OCI-LY7 (cell line): Measurements from ENCODE around the gene CTBP1. TPM values are rescaled to one million over a fixed set of nuclear protein-coding genes. Genes with fewer than 3 reads are reported as not detected.

Experiments used
- BruUV-seq: library from RNA; stranded (reverse); fragments of 400-500 nt; replicated peaks from 2 replicates; lab custom pipeline; 2021; lab: Mats Ljungman, UMichigan
- CTCF ChIA-PET: fragments of 300-600 bp; sonication (Branson Sonifier 250); formaldehyde crosslinking; loops from one replicate; lab custom pipeline; 2022; ENCODE audit warnings: antibody characterized with exemption; ENCODE audit not compliant: unreplicated experiment; lab: Charles Lee
- POLR2A ChIA-PET: fragments of 300-600 bp; sonication (Branson Sonifier 250); formaldehyde crosslinking; loops from one replicate; lab custom pipeline; 2022; ENCODE audit warnings: antibody characterized with exemption; lab: Charles Lee
- DNase-seq: peaks from one replicate; pipeline ENCODE4 v3.0.0-alpha.2; 2015; ENCODE audit warnings: low spot score
- H2AFZ ChIP-seq: fragments of 200-600 bp; sonication (generic), shearing (Covaris generic); 2 replicates; pipeline ENCODE4 v1.6.1; 2014; ENCODE audit warnings: mild to moderate bottlenecking, antibody characterized with exemption, low read length, moderate library complexity
- H3K27ac ChIP-seq: fragments of 200-600 bp; sonication (generic); 2 replicates; pipeline ENCODE4 v1.5.1; 2014; ENCODE audit warnings: mixed run types, low read depth, mild to moderate bottlenecking, moderate library complexity, low read length, inconsistent platforms; ENCODE audit not compliant: poor library complexity, severe bottlenecking
- H3K36me3 ChIP-seq: fragments of 200-600 bp; sonication (generic); 2 replicates; pipeline ENCODE4 v1.6.1; 2014; ENCODE audit warnings: mild to moderate bottlenecking, antibody characterized with exemption, low read length, moderate library complexity, mixed read lengths; ENCODE audit not compliant: insufficient read depth
- H3K4me1 ChIP-seq: fragments of 200-600 bp; sonication (generic); 2 replicates; pipeline ENCODE4 v1.5.1; 2014; ENCODE audit warnings: mild to moderate bottlenecking, low read length; ENCODE audit not compliant: insufficient read depth, poor library complexity, severe bottlenecking
- H3K4me2 ChIP-seq: fragments of 200-600 bp; sonication (generic); 2 replicates; pipeline ENCODE4 v1.6.1; 2014; ENCODE audit warnings: mild to moderate bottlenecking, low read length
- H3K4me3 ChIP-seq: fragments of 200-600 bp; sonication (generic); 2 replicates; pipeline ENCODE4 v1.5.1; 2014; ENCODE audit warnings: mild to moderate bottlenecking, low read depth, low read length; ENCODE audit not compliant: poor library complexity, severe bottlenecking
- H3K79me2 ChIP-seq: fragments of 200-600 bp; sonication (generic); 2 replicates; pipeline ENCODE4 v1.6.1; 2016; ENCODE audit warnings: low read depth, mild to moderate bottlenecking, low read length, moderate library complexity, mixed read lengths; ENCODE audit not compliant: insufficient read depth
- H3K9me2 ChIP-seq: fragments of 200-600 bp; sonication (generic); 2 replicates; pipeline ENCODE4 v1.6.1; 2016; ENCODE audit warnings: mild to moderate bottlenecking, low read length, mixed read lengths; ENCODE audit not compliant: insufficient read depth
- H3K9me3 ChIP-seq: fragments of 200-600 bp; sonication (generic); 2 replicates; pipeline ENCODE4 v1.6.1; 2014; ENCODE audit warnings: mild to moderate bottlenecking, mixed run types, low read length, mixed read lengths
- H4K20me1 ChIP-seq: fragments of 200-600 bp; sonication (generic); 2 replicates; pipeline ENCODE4 v1.6.1; 2014; ENCODE audit warnings: mild to moderate bottlenecking, antibody characterized with exemption, low read length, moderate library complexity, mixed read lengths; ENCODE audit not compliant: insufficient read depth
- CTCF ChIP-seq: fragments of 200-600 bp; sonication (generic); conservative IDR thresholded peaks from 2 replicates; pipeline ENCODE4 v1.5.1; 2014; ENCODE audit warnings: mild to moderate bottlenecking, antibody characterized with exemption, low read length, moderate library complexity, mixed read lengths
- EZH2phosphoT487 ChIP-seq: fragments of 200-600 bp; sonication (generic); IDR thresholded peaks from 2 replicates; pipeline ENCODE4 v1.6.1; 2018; ENCODE audit warnings: low read depth, borderline replicate concordance, mild to moderate bottlenecking, mixed run types, antibody characterized with exemption, low read length, moderate library complexity, mixed read lengths
- intact Hi-C: fragments of 100-400 bp; cut with micrococcal nuclease; formaldehyde crosslinking; loops from one replicate; pipeline ENCODE4 v1.10.0; 2022; ENCODE audit not compliant: unreplicated experiment
- total RNA-seq, 2 experiments: library from RNA; depleted of rRNA in 1 of 2; stranded (reverse); fragments of >200 nt in 1 of 2; shearing (Covaris generic) in 1 of 2; gene quantifications; 2 replicates each; pipeline ENCODE4 v1.2.3, GENCODE V29; 2014 to 2022

Gene CTBP1
- total RNA-seq, 2 experiments from 2014 or later, result 238 to 311 TPM

DNA sequence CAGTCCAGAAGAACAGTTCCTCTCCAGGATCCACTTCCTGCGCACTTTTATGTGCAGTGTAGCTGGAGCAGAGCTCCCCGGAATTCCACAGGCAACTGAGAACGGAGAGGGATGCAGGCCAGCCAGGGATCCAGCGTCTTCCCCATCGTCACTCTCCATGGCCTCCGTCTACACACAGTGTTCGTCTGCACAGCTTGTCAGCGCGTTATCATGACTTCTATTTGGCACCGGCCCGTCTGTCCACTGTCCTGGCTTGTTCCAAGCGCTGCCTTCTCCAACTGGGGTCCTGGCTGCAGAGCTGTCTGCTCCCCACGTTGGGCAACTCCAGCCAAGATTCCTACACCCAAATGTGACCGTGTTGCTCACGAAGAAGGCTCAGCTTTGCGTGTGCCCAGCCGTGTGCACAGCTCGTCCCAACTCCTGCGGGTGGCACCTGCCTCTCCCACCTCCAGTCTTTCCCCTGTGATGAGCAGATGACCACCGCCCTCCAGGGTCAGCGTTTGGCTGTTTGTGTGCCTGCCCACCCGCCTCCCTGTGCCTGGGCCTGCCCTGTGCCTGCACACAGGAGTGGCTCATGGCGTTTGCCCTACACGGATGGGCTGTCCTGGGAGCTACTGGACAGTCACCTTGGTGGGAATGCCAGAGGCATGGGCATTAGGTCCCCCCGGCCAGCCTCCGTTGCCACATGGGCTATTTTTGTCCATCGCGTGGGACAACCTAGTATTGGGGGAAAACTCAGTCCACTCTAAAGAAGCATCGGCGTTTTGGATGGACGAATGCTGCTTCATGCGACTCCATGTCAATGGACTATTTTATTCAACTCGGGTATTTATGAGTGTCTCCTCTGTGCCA lies 2.2 kb upstream of the CTBP1 start:
- no peak overlapping the region for H3K4me2 ChIP-seq
- H3K36me3 ChIP-seq, result peaks cover 30% of the 10 kb centered on the region
- H3K79me2 ChIP-seq, result peaks cover 28% of the 10 kb centered on the region
- H4K20me1 ChIP-seq, result peaks cover 9% of the 10 kb centered on the region
- BruUV-seq, result no TSS peak
- H3K27ac ChIP-seq, result no peak overlapping the region
- H3K4me3 ChIP-seq, result no peak overlapping the region
- POLR2A ChIA-PET, result interaction anchor here (1.3 kb wide), 1 partner anchor 96 kb away, joined by 3 read pairs; the partner anchor contains the start of gene UVSSA
- no peak for DNase-seq
- peaks cover 17% of the 10 kb centered on the region; the same call in 1 of the 2 replicates for H3K9me3 ChIP-seq
- intact Hi-C loops, result loop anchor here (2.0 kb wide), 1 partner anchor 16 kb away; no protein-coding TSS in a partner anchor
- H3K9me2 ChIP-seq, result no peaks in the 10 kb centered on the region
- H3K4me1 ChIP-seq, result peaks cover 24% of the 10 kb centered on the region
- TF ChIP-seq EZH2phosphoT487 (no peak), CTCF (no peak)
- no peak overlapping the region for H2AFZ ChIP-seq
- CTCF ChIA-PET, result no interaction called here

DNA sequence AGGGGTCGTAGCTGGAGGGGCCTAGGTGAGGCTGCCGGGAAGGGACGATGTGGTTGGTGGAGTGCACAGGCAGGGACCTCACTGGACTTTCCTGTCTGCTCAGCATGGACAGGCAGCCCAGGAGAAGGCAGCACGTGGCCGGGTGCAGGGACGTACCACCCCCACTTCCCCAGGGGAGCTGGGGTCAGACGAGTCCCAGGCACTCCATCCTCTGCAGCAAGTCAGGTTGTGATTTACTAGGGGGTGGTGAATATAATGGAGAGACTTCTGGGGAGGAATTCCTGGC lies 1.5 kb upstream of the CTBP1 start:
- Histone ChIP-seq H3K4me2 (peak overlapping the region; percentile 83; the same call in 1 of the 2 replicates), H3K9me2 (no peaks in the 10 kb centered on the region), H3K4me3 (peak overlapping the region; percentile 76), H3K4me1 (peaks cover 28% of the 10 kb centered on the region), H3K27ac (no peak overlapping the region), H4K20me1 (peaks cover 15% of the 10 kb centered on the region), H3K9me3 (peaks cover 17% of the 10 kb centered on the region; the same call in 1 of the 2 replicates), H2AFZ (no peak overlapping the region), H3K36me3 (peaks cover 30% of the 10 kb centered on the region), H3K79me2 (peaks cover 35% of the 10 kb centered on the region)
- no peak for DNase-seq
- ChIA-PET CTCF (no interaction called here), POLR2A (interaction anchor here (0.6 to 1.3 kb wide), 3 partner anchors 13 to 96 kb away, joined by 3 to 4 read pairs (median 3); partner anchors contain the start of gene UVSSA)
- no peak for TF ChIP-seq EZH2phosphoT487
- no peak for TF ChIP-seq CTCF
- BruUV-seq, result no TSS peak
- intact Hi-C loops, result loop anchor here (2.0 kb wide), 1 partner anchor 16 kb away; no protein-coding TSS in a partner anchor
